ENCODE data around the gene FGF2.

DNA sequence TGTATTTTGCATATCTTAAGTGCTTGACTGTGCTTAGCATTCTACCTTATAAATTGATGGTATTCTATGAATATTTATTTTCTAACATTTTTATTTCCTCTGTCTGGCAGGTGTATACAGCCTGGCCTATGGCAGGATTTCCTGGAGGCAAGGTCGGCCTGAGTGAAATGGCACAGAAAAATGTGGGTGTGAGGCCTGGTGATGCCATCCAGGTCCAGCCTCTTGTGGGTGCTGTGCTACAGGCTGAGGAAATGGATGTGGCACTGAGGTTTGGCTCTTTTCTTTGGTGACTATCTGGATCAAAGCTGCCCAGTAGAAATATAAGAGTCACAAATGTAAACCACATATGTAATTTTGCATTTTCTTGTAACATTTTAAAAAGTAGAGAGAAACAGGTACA lies 102.3 kb downstream of the FGF2 start:
- TF ChIP-seq, protein P1, sequence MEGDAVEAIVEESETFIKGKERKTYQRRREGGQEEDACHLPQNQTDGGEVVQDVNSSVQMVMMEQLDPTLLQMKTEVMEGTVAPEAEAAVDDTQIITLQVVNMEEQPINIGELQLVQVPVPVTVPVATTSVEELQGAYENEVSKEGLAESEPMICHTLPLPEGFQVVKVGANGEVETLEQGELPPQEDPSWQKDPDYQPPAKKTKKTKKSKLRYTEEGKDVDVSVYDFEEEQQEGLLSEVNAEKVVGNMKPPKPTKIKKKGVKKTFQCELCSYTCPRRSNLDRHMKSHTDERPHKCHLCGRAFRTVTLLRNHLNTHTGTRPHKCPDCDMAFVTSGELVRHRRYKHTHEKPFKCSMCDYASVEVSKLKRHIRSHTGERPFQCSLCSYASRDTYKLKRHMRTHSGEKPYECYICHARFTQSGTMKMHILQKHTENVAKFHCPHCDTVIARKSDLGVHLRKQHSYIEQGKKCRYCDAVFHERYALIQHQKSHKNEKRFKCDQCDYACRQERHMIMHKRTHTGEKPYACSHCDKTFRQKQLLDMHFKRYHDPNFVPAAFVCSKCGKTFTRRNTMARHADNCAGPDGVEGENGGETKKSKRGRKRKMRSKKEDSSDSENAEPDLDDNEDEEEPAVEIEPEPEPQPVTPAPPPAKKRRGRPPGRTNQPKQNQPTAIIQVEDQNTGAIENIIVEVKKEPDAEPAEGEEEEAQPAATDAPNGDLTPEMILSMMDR (IDR thresholded peaks at IDR 0.05; ENCODE audit: insufficient read depth, low read length), result no peak
- TF ChIP-seq POLR2AphosphoS5 (IDR thresholded peaks at IDR 0.05; ENCODE audit: low read depth) (no peak), GABPA (IDR thresholded peaks at IDR 0.05; ENCODE audit: low read depth) (no peak)
- TF ChIP-seq, protein P2, sequence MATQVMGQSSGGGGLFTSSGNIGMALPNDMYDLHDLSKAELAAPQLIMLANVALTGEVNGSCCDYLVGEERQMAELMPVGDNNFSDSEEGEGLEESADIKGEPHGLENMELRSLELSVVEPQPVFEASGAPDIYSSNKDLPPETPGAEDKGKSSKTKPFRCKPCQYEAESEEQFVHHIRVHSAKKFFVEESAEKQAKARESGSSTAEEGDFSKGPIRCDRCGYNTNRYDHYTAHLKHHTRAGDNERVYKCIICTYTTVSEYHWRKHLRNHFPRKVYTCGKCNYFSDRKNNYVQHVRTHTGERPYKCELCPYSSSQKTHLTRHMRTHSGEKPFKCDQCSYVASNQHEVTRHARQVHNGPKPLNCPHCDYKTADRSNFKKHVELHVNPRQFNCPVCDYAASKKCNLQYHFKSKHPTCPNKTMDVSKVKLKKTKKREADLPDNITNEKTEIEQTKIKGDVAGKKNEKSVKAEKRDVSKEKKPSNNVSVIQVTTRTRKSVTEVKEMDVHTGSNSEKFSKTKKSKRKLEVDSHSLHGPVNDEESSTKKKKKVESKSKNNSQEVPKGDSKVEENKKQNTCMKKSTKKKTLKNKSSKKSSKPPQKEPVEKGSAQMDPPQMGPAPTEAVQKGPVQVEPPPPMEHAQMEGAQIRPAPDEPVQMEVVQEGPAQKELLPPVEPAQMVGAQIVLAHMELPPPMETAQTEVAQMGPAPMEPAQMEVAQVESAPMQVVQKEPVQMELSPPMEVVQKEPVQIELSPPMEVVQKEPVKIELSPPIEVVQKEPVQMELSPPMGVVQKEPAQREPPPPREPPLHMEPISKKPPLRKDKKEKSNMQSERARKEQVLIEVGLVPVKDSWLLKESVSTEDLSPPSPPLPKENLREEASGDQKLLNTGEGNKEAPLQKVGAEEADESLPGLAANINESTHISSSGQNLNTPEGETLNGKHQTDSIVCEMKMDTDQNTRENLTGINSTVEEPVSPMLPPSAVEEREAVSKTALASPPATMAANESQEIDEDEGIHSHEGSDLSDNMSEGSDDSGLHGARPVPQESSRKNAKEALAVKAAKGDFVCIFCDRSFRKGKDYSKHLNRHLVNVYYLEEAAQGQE (IDR thresholded peaks at IDR 0.05; ENCODE audit: insufficient replicate concordance, low read depth), result no peak

Data from HL-60 (cell line).